ENCODE measurements around the gene MYO10.

Gene MYO10

DNA sequence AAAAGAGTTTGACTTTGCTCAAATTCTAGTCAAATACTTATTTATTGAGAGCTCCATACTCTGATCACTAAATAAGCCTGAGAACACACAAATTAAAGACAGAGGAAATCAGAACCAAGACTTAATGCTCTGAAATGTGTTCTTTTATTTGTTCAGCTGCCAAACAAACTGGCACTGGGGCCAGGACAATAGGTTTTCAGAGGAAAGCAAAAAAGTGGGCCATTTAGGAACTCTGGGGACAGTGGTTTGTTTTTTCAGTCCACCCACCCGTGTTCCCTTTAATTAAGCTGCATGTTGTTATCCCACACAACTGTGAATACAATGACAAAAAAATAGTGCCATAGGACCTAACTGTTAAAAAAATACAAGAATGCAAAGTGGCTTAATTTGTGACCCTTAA is 223.9 kb downstream of the MYO10 start:
- Histone ChIP-seq H3K36me3 (ENCODE audit: control insufficient read depth in 1 of 2, insufficient read depth in 2 of 2, low read length in 2 of 2) (peaks cover 24 to 37% of the 10 kb centered on the region in 2 donors), H3K9ac (ENCODE audit: low read depth in 1 of 2, low read length in 2 of 2) (no peak overlapping the region), H3K9me3 (ENCODE audit: control insufficient read depth in 1 of 2, low read length in 2 of 2) (no peaks in the 10 kb centered on the region), H3K27me3 (ENCODE audit: control insufficient read depth in 1 of 2, insufficient read depth in 2 of 2, low read length in 2 of 2) (no peaks in the 10 kb centered on the region), H3K4me1 (ENCODE audit: control insufficient read depth in 1 of 2, insufficient read depth in 2 of 2, low read length in 2 of 2) (no peaks in the 10 kb centered on the region), H3K4me3 (ENCODE audit: low read depth in 1 of 2, low read length in 2 of 2) (no peak overlapping the region), H3K27ac (ENCODE audit: low read depth, low read length) (no peak overlapping the region)

- H3K4me1 ChIP-seq (ENCODE audit: control insufficient read depth in 1 of 2, insufficient read depth in 2 of 2, low read length in 2 of 2), result no peaks in the 10 kb centered on the region
- no peak overlapping the region for H3K4me3 ChIP-seq (ENCODE audit: low read depth in 1 of 2, low read length in 2 of 2)
- no peak overlapping the region for H3K27ac ChIP-seq (ENCODE audit: low read depth, low read length)
- no peaks in the 10 kb centered on the region for H3K9me3 ChIP-seq (ENCODE audit: control insufficient read depth in 1 of 2, low read length in 2 of 2)
- H3K9ac ChIP-seq (ENCODE audit: low read depth in 1 of 2, low read length in 2 of 2), result no peak overlapping the region
- peaks cover 32 to 42% of the 10 kb centered on the region in 2 donors for H3K36me3 ChIP-seq (ENCODE audit: control insufficient read depth in 1 of 2, insufficient read depth in 2 of 2, low read length in 2 of 2)
- no peaks in the 10 kb centered on the region for H3K27me3 ChIP-seq (ENCODE audit: control insufficient read depth in 1 of 2, insufficient read depth in 2 of 2, low read length in 2 of 2)
Observed at GRCh38 chr5:16709691-16710433, 226.2 kb downstream of the MYO10 start.

DNA sequence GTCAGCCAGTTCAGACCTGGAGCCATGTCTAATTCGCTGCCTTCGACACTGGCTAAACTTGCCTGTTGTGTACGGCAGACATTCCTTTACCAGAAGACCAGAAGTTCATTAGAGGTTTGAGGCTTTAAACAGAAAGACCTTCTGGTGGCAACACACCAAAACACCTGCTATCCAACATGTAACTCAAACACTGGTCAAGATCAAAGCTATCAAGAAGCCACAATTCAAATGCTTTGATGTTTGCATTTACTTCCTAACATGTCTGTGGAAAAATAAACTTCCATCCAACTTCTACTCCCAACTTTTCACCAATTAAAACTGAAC is 228.3 kb downstream of the MYO10 start:
- Histone ChIP-seq H3K4me3 (ENCODE audit: low read depth in 1 of 2, low read length in 2 of 2) (no peak overlapping the region), H3K27ac (ENCODE audit: low read depth, low read length) (no peak overlapping the region), H3K9me3 (ENCODE audit: control insufficient read depth in 1 of 2, low read length in 2 of 2) (no peaks in the 10 kb centered on the region), H3K27me3 (ENCODE audit: control insufficient read depth in 1 of 2, insufficient read depth in 2 of 2, low read length in 2 of 2) (no peaks in the 10 kb centered on the region), H3K36me3 (ENCODE audit: control insufficient read depth in 1 of 2, insufficient read depth in 2 of 2, low read length in 2 of 2) (peaks cover 38 to 57% of the 10 kb centered on the region in 2 donors), H3K4me1 (ENCODE audit: control insufficient read depth in 1 of 2, insufficient read depth in 2 of 2, low read length in 2 of 2) (no peaks in the 10 kb centered on the region), H3K9ac (ENCODE audit: low read depth in 1 of 2, low read length in 2 of 2) (no peak overlapping the region)

DNA sequence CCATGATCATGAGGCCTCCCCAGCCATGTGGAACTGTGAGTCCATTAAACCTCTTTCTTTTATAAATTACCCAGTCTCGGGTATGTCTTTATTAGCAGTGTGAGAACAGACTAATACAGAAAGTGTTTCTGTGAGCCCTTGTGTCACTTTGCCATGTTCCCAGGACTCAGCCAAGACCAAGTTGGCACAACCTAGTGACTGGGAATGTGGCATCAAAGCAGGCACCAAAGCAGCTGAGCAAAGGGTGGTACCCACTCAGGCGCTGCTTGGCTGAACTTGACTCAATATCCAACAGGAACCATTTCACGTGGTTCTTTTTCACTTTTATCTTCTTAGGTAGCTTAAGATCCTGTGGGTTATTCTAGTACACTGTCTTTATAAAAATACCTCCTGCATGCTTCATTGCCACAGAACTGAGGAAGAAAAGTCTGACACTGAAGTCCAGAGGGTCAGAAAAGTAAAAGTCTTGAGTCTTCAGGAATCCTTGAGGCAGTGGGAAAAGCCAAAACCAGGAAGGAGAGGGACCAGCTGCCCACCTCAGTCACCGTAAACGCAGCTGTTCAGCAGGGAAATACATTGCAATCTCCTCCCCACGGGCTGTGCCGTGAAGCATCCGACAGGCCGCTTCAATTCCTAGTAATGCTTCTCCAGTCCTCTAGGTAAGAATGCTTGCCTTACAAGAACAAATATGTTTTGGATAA is 228.8 kb downstream of the MYO10 start:
- Histone ChIP-seq H3K9ac (ENCODE audit: low read depth in 1 of 2, low read length in 2 of 2) (no peak overlapping the region), H3K27ac (ENCODE audit: low read depth, low read length) (no peak overlapping the region), H3K36me3 (ENCODE audit: control insufficient read depth in 1 of 2, insufficient read depth in 2 of 2, low read length in 2 of 2) (peaks cover 41 to 62% of the 10 kb centered on the region in 2 donors), H3K4me3 (ENCODE audit: low read depth in 1 of 2, low read length in 2 of 2) (no peak overlapping the region), H3K27me3 (ENCODE audit: control insufficient read depth in 1 of 2, insufficient read depth in 2 of 2, low read length in 2 of 2) (no peaks in the 10 kb centered on the region), H3K4me1 (ENCODE audit: control insufficient read depth in 1 of 2, insufficient read depth in 2 of 2, low read length in 2 of 2) (peaks cover 0 to under 1% of the 10 kb centered on the region in 2 donors), H3K9me3 (ENCODE audit: control insufficient read depth in 1 of 2, low read length in 2 of 2) (no peaks in the 10 kb centered on the region)

DNA sequence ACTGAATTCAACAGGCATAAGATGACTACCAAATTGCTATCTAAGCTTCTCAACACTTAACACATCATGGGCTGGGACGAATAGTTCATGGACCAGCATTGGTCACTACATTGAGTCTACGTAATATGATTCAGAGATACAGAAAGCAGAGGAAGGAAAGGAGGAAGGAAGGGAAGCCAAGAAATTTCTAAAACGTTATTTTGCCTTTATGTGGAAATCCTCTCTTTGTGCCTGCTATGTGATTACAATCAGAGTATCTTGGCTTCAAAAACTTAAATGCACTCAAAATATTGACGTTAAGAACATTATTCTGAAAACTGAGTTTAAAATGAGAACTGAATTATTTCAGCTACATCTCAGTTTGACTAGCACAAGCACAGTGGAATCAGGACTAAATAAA is 231.1 kb downstream of the MYO10 start:
- no peak overlapping the region for H3K9ac ChIP-seq (ENCODE audit: low read depth in 1 of 2, low read length in 2 of 2)
- no peak overlapping the region for H3K27ac ChIP-seq (ENCODE audit: low read depth, low read length)

DNA sequence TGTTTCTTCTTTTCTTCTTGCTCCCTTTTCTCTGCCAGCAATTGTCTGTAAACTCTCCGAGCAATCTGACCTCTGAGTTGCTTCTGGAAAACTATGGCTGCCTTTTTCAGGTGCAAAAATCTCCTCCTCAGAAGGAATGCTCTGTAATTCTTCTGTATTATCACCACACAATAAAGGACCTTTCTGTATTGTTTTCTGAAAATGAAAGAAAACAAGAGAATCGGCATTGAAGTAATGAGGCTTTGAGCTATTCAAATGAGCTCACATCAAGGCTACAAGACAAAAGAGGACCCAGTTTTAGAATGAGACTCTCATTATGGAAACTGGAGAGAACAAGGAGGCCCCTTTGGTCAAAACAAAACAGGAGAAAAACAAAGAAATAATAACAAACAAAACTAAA is 233.1 kb downstream of the MYO10 start:
- Histone ChIP-seq H3K27ac (ENCODE audit: low read depth, low read length) (no peak overlapping the region), H3K9me3 (ENCODE audit: control insufficient read depth in 1 of 2, low read length in 2 of 2) (no peaks in the 10 kb centered on the region), H3K9ac (ENCODE audit: low read depth in 1 of 2, low read length in 2 of 2) (no peak overlapping the region), H3K4me3 (ENCODE audit: low read depth in 1 of 2, low read length in 2 of 2) (no peak overlapping the region), H3K4me1 (ENCODE audit: control insufficient read depth in 1 of 2, insufficient read depth in 2 of 2, low read length in 2 of 2) (peaks cover 9 to 11% of the 10 kb centered on the region in 2 donors), H3K36me3 (ENCODE audit: control insufficient read depth in 1 of 2, insufficient read depth in 2 of 2, low read length in 2 of 2) (peaks cover 37 to 65% of the 10 kb centered on the region in 2 donors), H3K27me3 (ENCODE audit: control insufficient read depth in 1 of 2, insufficient read depth in 2 of 2, low read length in 2 of 2) (no peaks in the 10 kb centered on the region)

More for the DNA sequence above, 231.1 kb downstream of the MYO10 start:
- peaks cover 48 to 70% of the 10 kb centered on the region in 2 donors for H3K36me3 ChIP-seq (ENCODE audit: control insufficient read depth in 1 of 2, insufficient read depth in 2 of 2, low read length in 2 of 2)
- no peaks in the 10 kb centered on the region for H3K27me3 ChIP-seq (ENCODE audit: control insufficient read depth in 1 of 2, insufficient read depth in 2 of 2, low read length in 2 of 2)
- no peaks in the 10 kb centered on the region for H3K9me3 ChIP-seq (ENCODE audit: control insufficient read depth in 1 of 2, low read length in 2 of 2)
- no peak overlapping the region for H3K4me3 ChIP-seq (ENCODE audit: low read depth in 1 of 2, low read length in 2 of 2)
- peaks cover 9 to 11% of the 10 kb centered on the region in 2 donors for H3K4me1 ChIP-seq (ENCODE audit: control insufficient read depth in 1 of 2, insufficient read depth in 2 of 2, low read length in 2 of 2)

DNA sequence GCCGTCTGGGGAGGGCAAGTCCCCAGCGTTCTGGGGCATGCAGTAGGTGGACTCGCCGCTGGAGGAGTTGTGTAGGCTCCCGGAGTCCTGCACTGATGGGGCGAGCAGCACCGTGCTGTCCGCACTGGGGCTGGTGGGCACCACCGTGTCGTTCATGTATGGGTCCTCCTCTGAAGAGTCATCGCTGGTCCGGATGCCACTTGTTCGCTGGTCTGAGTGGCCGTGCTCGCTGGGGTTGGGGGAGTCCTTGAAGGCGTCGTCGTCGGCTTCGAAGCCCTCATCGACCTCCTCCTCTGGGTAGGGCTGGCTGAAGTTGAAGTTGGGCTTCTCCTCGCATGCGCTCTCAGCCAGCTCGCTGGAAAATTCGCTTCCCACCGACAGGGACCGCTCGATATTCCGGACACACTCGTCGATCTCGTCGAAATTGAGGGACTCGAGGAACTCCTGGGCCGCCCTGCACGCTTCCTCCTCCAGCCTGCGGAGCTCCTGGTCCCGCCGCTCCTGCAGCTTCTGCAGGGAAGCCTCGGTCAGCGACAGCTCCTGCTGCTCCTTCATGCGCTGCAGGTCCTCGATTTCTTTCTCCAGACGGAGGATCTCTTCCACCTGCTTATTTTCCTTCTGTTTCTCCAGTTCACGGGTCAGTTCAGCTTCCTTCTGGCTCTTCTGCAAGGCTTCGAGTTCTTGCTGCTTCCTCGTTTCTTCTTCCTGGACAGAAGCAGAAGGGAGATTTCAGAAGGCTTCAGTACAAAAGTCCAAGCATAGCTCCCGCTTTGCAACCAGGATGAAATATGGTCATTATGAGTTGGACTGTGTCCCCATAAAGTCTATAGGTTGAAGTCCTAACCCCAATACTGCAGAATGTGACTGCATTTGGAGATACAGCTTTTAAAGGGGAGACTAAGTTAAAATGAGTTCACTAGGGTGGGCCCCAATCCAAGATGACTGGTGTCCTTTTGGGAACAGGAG is 234.7 kb downstream of the MYO10 start:
- peaks cover 9 to 11% of the 10 kb centered on the region in 2 donors for H3K4me1 ChIP-seq (ENCODE audit: control insufficient read depth in 1 of 2, insufficient read depth in 2 of 2, low read length in 2 of 2)
- H3K4me3 ChIP-seq (ENCODE audit: low read depth in 1 of 2, low read length in 2 of 2), result no peak overlapping the region
- no peaks in the 10 kb centered on the region for H3K9me3 ChIP-seq (ENCODE audit: control insufficient read depth in 1 of 2, low read length in 2 of 2)
- H3K9ac ChIP-seq (ENCODE audit: low read depth in 1 of 2, low read length in 2 of 2), result no peak overlapping the region
- H3K27me3 ChIP-seq (ENCODE audit: control insufficient read depth in 1 of 2, insufficient read depth in 2 of 2, low read length in 2 of 2), result no peaks in the 10 kb centered on the region
- no peak overlapping the region for H3K27ac ChIP-seq (ENCODE audit: low read depth, low read length)
- peaks cover 28 to 63% of the 10 kb centered on the region in 2 donors for H3K36me3 ChIP-seq (ENCODE audit: control insufficient read depth in 1 of 2, insufficient read depth in 2 of 2, low read length in 2 of 2)

- no peak overlapping the region for H3K27ac ChIP-seq (ENCODE audit: low read depth, low read length)
- peaks cover 27 to 64% of the 10 kb centered on the region in 2 donors for H3K36me3 ChIP-seq (ENCODE audit: control insufficient read depth in 1 of 2, insufficient read depth in 2 of 2, low read length in 2 of 2)
- no peak overlapping the region for H3K4me3 ChIP-seq (ENCODE audit: low read depth in 1 of 2, low read length in 2 of 2)
- H3K9ac ChIP-seq (ENCODE audit: low read depth in 1 of 2, low read length in 2 of 2), result no peak overlapping the region
- no peaks in the 10 kb centered on the region for H3K27me3 ChIP-seq (ENCODE audit: control insufficient read depth in 1 of 2, insufficient read depth in 2 of 2, low read length in 2 of 2)
- H3K9me3 ChIP-seq (ENCODE audit: control insufficient read depth in 1 of 2, low read length in 2 of 2), result no peaks in the 10 kb centered on the region
- peaks cover 9 to 11% of the 10 kb centered on the region in 2 donors for H3K4me1 ChIP-seq (ENCODE audit: control insufficient read depth in 1 of 2, insufficient read depth in 2 of 2, low read length in 2 of 2)
Observed at GRCh38 chr5:16700081-16700480, 236.0 kb downstream of the MYO10 start.

DNA sequence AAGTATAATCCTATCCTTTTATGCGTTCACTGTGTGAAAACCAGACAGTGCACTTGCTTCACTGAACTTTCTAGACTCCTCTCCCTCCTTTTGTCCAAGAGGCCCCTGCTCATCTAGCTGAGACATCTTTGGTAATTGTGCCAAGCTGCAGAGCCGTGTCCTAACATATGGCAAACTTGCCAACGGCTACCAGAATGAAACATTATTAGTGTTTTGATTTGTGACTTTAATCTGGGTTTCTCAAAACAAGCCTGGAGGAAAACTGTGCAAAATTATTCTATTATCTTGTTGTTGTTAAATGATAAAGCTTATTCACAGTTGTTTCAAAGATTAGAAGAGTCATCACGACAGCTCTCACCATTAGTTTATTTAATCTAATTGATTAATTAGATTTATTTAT is 240.3 kb downstream of the MYO10 start:
- H3K9ac ChIP-seq (ENCODE audit: low read depth in 1 of 2, low read length in 2 of 2), result no peak overlapping the region
- no peaks in the 10 kb centered on the region for H3K9me3 ChIP-seq (ENCODE audit: control insufficient read depth in 1 of 2, low read length in 2 of 2)
- no peaks in the 10 kb centered on the region for H3K4me1 ChIP-seq (ENCODE audit: control insufficient read depth in 1 of 2, insufficient read depth in 2 of 2, low read length in 2 of 2)
- H3K27me3 ChIP-seq (ENCODE audit: control insufficient read depth in 1 of 2, insufficient read depth in 2 of 2, low read length in 2 of 2), result no peaks in the 10 kb centered on the region
- no peak overlapping the region for H3K4me3 ChIP-seq (ENCODE audit: low read depth in 1 of 2, low read length in 2 of 2)
- peaks cover 8 to 54% of the 10 kb centered on the region in 2 donors for H3K36me3 ChIP-seq (ENCODE audit: control insufficient read depth in 1 of 2, insufficient read depth in 2 of 2, low read length in 2 of 2)
- no peak overlapping the region for H3K27ac ChIP-seq (ENCODE audit: low read depth, low read length)

DNA sequence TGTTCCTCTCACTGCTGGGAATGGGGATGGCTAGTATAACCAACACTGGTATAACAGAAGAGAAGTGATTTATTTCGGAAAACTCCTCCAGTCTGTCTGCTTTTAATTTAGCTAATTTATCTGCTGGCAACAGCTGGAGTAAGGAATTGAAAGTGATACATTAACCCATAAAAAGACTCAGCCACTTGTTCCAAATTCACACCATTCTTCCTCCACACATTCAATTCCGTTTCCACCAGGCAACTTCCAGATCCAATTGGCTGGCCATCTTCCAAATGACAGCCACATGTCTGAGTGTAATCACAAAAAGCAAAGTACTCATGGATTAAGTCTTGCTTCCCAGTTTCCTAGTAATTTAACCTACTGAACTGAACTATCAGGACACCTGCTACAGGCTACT is 242.2 kb downstream of the MYO10 start:
- peaks cover 15 to 60% of the 10 kb centered on the region in 2 donors for H3K36me3 ChIP-seq (ENCODE audit: control insufficient read depth in 1 of 2, insufficient read depth in 2 of 2, low read length in 2 of 2)
- no peak overlapping the region for H3K4me3 ChIP-seq (ENCODE audit: low read depth in 1 of 2, low read length in 2 of 2)
- H3K4me1 ChIP-seq (ENCODE audit: control insufficient read depth in 1 of 2, insufficient read depth in 2 of 2, low read length in 2 of 2), result no peaks in the 10 kb centered on the region
- H3K9me3 ChIP-seq (ENCODE audit: control insufficient read depth in 1 of 2, low read length in 2 of 2), result no peaks in the 10 kb centered on the region
- H3K27ac ChIP-seq (ENCODE audit: low read depth, low read length), result no peak overlapping the region
- H3K27me3 ChIP-seq (ENCODE audit: control insufficient read depth in 1 of 2, insufficient read depth in 2 of 2, low read length in 2 of 2), result no peaks in the 10 kb centered on the region
- H3K9ac ChIP-seq (ENCODE audit: low read depth in 1 of 2, low read length in 2 of 2), result no peak overlapping the region
